Heart left ventricle (tissue), 16 donors: ENCODE measurements around the gene DCHS1. TPM values are rescaled to one million over a fixed set of nuclear protein-coding genes. Genes with fewer than 3 reads are reported as not detected.
"Not testable (repeated sequence)": the region's sequence is repeated elsewhere in the genome, so short reads cannot be mapped to it uniquely, and the experiment has no call there.

Experiments used
- ATAC-seq, 4 donors: fragments of 200-7000 bp; cut with Tn5 transposase; one replicate each; pipeline ENCODE4 v1.9.1; 2020 to 2022; ENCODE audit warnings: moderate library complexity in 4 of 4, mild to moderate bottlenecking in 3 of 4, moderate number of reproducible peaks in 1 of 4
- DNase-seq, 5 donors: peaks; one replicate each; pipeline ENCODE4 v3.0.0-alpha.2; 2020
- H3K27ac ChIP-seq, 12 donors: fragments of 200-600 bp; sonication (generic) in 4 of 12; one replicate each; pipeline versions ENCODE4 v1.5.0 to v1.8.0; 2016 to 2022; ENCODE audit warnings: mild to moderate bottlenecking in 2 of 12
- H3K27me3 ChIP-seq, 9 donors: fragments of 200-600 bp; sonication (generic) in 2 of 9; one replicate each; pipeline versions ENCODE4 v1.5.1 to v1.8.0; 2016 to 2022; ENCODE audit warnings: mild to moderate bottlenecking in 3 of 9
- H3K36me3 ChIP-seq, 9 donors: fragments of 200-600 bp; sonication (generic) in 2 of 9; one replicate each; pipeline versions ENCODE4 v1.5.0 to v1.8.0; 2018 to 2022; ENCODE audit warnings: mild to moderate bottlenecking in 2 of 9
- H3K4me1 ChIP-seq, 12 donors: fragments of 200-600 bp; sonication (generic) in 4 of 12; one replicate each; pipeline versions ENCODE4 v1.5.0 to v1.8.0; 2016 to 2022; ENCODE audit warnings: mild to moderate bottlenecking in 3 of 12
- H3K4me3 ChIP-seq, 12 donors: fragments of 200-600 bp; sonication (generic) in 4 of 12; one replicate each; pipeline versions ENCODE4 v1.5.0 to v1.8.0; 2017 to 2022; ENCODE audit warnings: mild to moderate bottlenecking in 9 of 12, moderate library complexity in 4 of 12
- H3K9me3 ChIP-seq, 12 donors: fragments of 200-600 bp; sonication (generic) in 4 of 12; one replicate each; pipeline versions ENCODE4 v1.5.0 to v1.8.0; 2016 to 2022; ENCODE audit warnings: mild to moderate bottlenecking in 1 of 12
- POLR2A ChIP-seq, 2 donors: fragments of 450-650 bp; IDR thresholded peaks; one replicate each; pipeline ENCODE4 v1.6.1; 2017; ENCODE audit warnings: antibody characterized with exemption in 2 of 2, mild to moderate bottlenecking in 2 of 2, moderate library complexity in 2 of 2
- WGBS, 4 donors: extraction: QIAGEN DNeasy Blood & Tissue Kit in 2 of 4; methylation state at CpG; one replicate each; pipeline versions ENCODE4 v1.1.5 to v1.1.7; 2013 to 2018; 5-methylcytosine and 5-hydroxymethylcytosine counted together
- intact Hi-C, 10 donors: fragments of 100-400 bp; cut with DNase I; formaldehyde crosslinking; loops; one replicate each; pipeline versions ENCODE4 v1.11.1 to v1.14.2; 2022
- polyA plus RNA-seq, 2 donors: library from polyadenylated mRNA; stranded (reverse); fragments of 200-250 nt; gene quantifications; one replicate each; pipeline ENCODE4 v1.2.3, GENCODE V29; 2013
- total RNA-seq, 9 donors: library from RNA; depleted of rRNA in 2 of 9; stranded (reverse); fragments of >200 nt in 2 of 9; fragmentation: NEBNext Ultra II Directional in 3 of 9; extraction: Animal tissue kit (Norgen Biotek cat#: 25700) in 3 of 9; gene quantifications; one replicate each; pipeline versions ENCODE4 v1.1.0 to v1.2.4, GENCODE V29; 2016 to 2023
- TF ChIP-seq, protein P1 (sequence below), 12 donors: fragments of 200-600 bp; sonication (generic) in 4 of 12; IDR thresholded peaks; one replicate each; pipeline versions ENCODE4 v1.5.0 to v1.8.0; 2018 to 2022; ENCODE audit warnings: antibody characterized with exemption in 12 of 12, mild to moderate bottlenecking in 5 of 12
- donor health status: ischemic (EF 13 %, LVEDD 7.1; RV severe dilation, severe dysfunction).
- donor health status: healthy with polysubstance abuse.
- donor health status: DM: no; HTN: yes; CAD: no.
- donor health status: DM: no; HTN: no; CAD: no.
- donor health status: ischemic (EF 25% LVEDD 6.9; RV normal size, moderate dysfunction).
- donor health status: ischemic (EF 25% LVEDD 5.7; RV mildly dilated, moderate dysfunction).
- donor health status: healthy.
- donor health status: DM: yes; HTN: yes; CAD: no.
- donor health status: ischemic (EF 35%, LVEDD 5.7; RV mildly dilated, moderate dysfunction).
- donor health status: nonischemic (EF 11% LVEDD 7.7; RV severe dilation, severe dysfunction).
- donor health status: DM: yes; HTN: yes; CAD: no.
- donor health status: PGD.
- donor health status: ischemic (EF 29% LVEDD 5.4; RV normal size, mild dysfunction).
- donor health status: nonischemic (EF 23%, LVEDD 6.1; RV moderate dilation, normal function).

Gene DCHS1
- total and polyA plus RNA-seq, 11 donors: 3.6 to 19.6 (median 10.5) TPM

- Histone ChIP-seq H3K9me3 (no peaks in the 10 kb centered on the region), H3K4me3 (no peak overlapping the region), H3K27ac (peak overlapping the region; percentile 35 to 91 (median 80)), H3K36me3 (no peaks in the 10 kb centered on the region), H3K27me3 (no peaks in the 10 kb centered on the region), H3K4me1 (peaks cover 6 to 43% (median 27%) of the 10 kb centered on the region in 12 donors)
- DNase-seq (no peak), ATAC-seq (no peak)
- WGBS, 4 donors: 20 to 37% (median 25%) methylated on average over 1 of the region's 1 CpG
- no peak for TF ChIP-seq POLR2A (IDR thresholded peaks at IDR 0.05)
- TF ChIP-seq, protein P1, sequence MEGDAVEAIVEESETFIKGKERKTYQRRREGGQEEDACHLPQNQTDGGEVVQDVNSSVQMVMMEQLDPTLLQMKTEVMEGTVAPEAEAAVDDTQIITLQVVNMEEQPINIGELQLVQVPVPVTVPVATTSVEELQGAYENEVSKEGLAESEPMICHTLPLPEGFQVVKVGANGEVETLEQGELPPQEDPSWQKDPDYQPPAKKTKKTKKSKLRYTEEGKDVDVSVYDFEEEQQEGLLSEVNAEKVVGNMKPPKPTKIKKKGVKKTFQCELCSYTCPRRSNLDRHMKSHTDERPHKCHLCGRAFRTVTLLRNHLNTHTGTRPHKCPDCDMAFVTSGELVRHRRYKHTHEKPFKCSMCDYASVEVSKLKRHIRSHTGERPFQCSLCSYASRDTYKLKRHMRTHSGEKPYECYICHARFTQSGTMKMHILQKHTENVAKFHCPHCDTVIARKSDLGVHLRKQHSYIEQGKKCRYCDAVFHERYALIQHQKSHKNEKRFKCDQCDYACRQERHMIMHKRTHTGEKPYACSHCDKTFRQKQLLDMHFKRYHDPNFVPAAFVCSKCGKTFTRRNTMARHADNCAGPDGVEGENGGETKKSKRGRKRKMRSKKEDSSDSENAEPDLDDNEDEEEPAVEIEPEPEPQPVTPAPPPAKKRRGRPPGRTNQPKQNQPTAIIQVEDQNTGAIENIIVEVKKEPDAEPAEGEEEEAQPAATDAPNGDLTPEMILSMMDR (IDR thresholded peaks at IDR 0.05): no peak
- intact Hi-C loops: no loop called here
Observed at GRCh38 chr11:6694229-6694535, 38.6 kb upstream of the DCHS1 start.

- TF ChIP-seq POLR2A (IDR thresholded peaks at IDR 0.05): peak in 1 of 2 donors; percentile 30
- TF ChIP-seq, protein P1 (IDR thresholded peaks at IDR 0.05): no peak
- H3K4me3 ChIP-seq: no peak overlapping the region
- ATAC-seq (peak in 3 of 4 donors; percentile 64 to 86 (median 66)), DNase-seq (peak in 4 of 5 donors; percentile 33 to 53 (median 36))
- peaks cover 6 to 43% (median 27%) of the 10 kb centered on the region in 12 donors for H3K4me1 ChIP-seq
- peak overlapping the region in 11 of 12 donors; percentile 45 to 91 (median 72) for H3K27ac ChIP-seq
- no peaks in the 10 kb centered on the region for H3K36me3 ChIP-seq
- WGBS, 4 donors: 88 to 98% (median 96%) methylated on average over 1 of the region's 1 CpG
- no peaks in the 10 kb centered on the region for H3K27me3 ChIP-seq
- intact Hi-C loops: no loop called here
- no peaks in the 10 kb centered on the region for H3K9me3 ChIP-seq
Observed at GRCh38 chr11:6693342-6694228, 38.0 kb upstream of the DCHS1 start.

DNA sequence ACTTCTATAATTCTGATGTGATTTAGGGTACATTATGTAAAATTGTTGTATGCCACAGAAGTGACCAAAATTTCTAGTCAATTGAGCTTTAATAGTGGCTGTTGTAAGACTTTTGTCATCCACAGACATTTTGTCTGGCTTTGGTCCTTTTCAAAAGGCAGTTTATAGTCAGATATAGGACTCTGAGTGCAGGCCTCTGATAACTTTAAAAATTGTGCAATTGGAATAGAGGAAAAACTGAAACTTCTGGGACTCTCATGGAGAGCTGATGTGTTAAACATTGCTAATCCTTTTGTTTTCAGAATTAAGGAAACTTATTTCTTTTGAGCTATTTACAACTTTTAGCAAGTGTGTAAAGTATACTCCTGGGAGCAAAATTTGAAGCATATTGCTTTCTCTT lies 36.5 kb upstream of the DCHS1 start:
- ATAC-seq (no peak), DNase-seq (no peak)
- intact Hi-C loops: no loop called here
- H3K4me3 ChIP-seq: no peak overlapping the region
- peak overlapping the region in 5 of 12 donors; percentile 9 to 88 (median 60) for H3K27ac ChIP-seq
- no peaks in the 10 kb centered on the region for H3K9me3 ChIP-seq
- peaks cover 6 to 43% (median 27%) of the 10 kb centered on the region in 12 donors for H3K4me1 ChIP-seq
- TF ChIP-seq, protein P1 (IDR thresholded peaks at IDR 0.05): no peak
- no peak for TF ChIP-seq POLR2A (IDR thresholded peaks at IDR 0.05)
- H3K27me3 ChIP-seq: no peaks in the 10 kb centered on the region
- no peaks in the 10 kb centered on the region for H3K36me3 ChIP-seq

GRCh38 chr11:6690431-6691132 lies 35.0 kb upstream of the DCHS1 start:
- H3K9me3 ChIP-seq, H3K4me3 ChIP-seq, H3K36me3 ChIP-seq, H3K27me3 ChIP-seq, ATAC-seq, H3K27ac ChIP-seq, intact Hi-C loops, DNase-seq: not testable (repeated sequence)
- WGBS, 4 donors: 76 to 87% (median 77%) methylated on average over 8 to 11 of the region's 11 CpGs
- H3K4me1 ChIP-seq: peaks cover 6 to 30% (median 16%) of the 10 kb centered on the region in 12 donors
